ENCODE results near the gene ARHGAP25.

Gene ARHGAP25

GRCh38 chr2:68736086-68736485 is 1.5 kb downstream of the ARHGAP25 start:
- Histone ChIP-seq H3K9me3 (ENCODE audit: control insufficient read depth in 1 of 2, low read length in 2 of 2) (no peaks in the 10 kb centered on the region), H3K4me3 (ENCODE audit: low read depth in 1 of 2, low read length in 2 of 2) (peak overlapping the region in 1 of 2 donors; percentile 60), H3K27ac (ENCODE audit: low read length) (peak overlapping the region; percentile 74), H3K36me3 (ENCODE audit: control insufficient read depth in 1 of 2, insufficient read depth in 2 of 2, low read length in 2 of 2) (no peaks in the 10 kb centered on the region), H3K27me3 (ENCODE audit: low read depth, low read length) (no peaks in the 10 kb centered on the region), H3K4me1 (ENCODE audit: control insufficient read depth in 1 of 2, insufficient read depth in 2 of 2, low read length in 2 of 2) (no peaks in the 10 kb centered on the region)

GRCh38 chr2:68737711-68738110 is 3.1 kb downstream of the ARHGAP25 start:
- Histone ChIP-seq H3K4me3 (ENCODE audit: low read depth in 1 of 2, low read length in 2 of 2) (peak overlapping the region in 1 of 2 donors; percentile 17), H3K36me3 (ENCODE audit: control insufficient read depth in 1 of 2, insufficient read depth in 2 of 2, low read length in 2 of 2) (no peaks in the 10 kb centered on the region), H3K9me3 (ENCODE audit: control insufficient read depth in 1 of 2, low read length in 2 of 2) (no peaks in the 10 kb centered on the region), H3K27ac (ENCODE audit: low read length) (peak overlapping the region; percentile 22), H3K27me3 (ENCODE audit: low read depth, low read length) (no peaks in the 10 kb centered on the region), H3K4me1 (ENCODE audit: control insufficient read depth in 1 of 2, insufficient read depth in 2 of 2, low read length in 2 of 2) (no peaks in the 10 kb centered on the region)

- Histone ChIP-seq H3K9me3 (ENCODE audit: control insufficient read depth in 1 of 2, low read length in 2 of 2) (no peaks in the 10 kb centered on the region), H3K36me3 (ENCODE audit: control insufficient read depth in 1 of 2, insufficient read depth in 2 of 2, low read length in 2 of 2) (no peaks in the 10 kb centered on the region), H3K4me1 (ENCODE audit: control insufficient read depth in 1 of 2, insufficient read depth in 2 of 2, low read length in 2 of 2) (no peaks in the 10 kb centered on the region), H3K4me3 (ENCODE audit: low read depth in 1 of 2, low read length in 2 of 2) (no peak overlapping the region), H3K27ac (ENCODE audit: low read length) (no peak overlapping the region), H3K27me3 (ENCODE audit: low read depth, low read length) (no peaks in the 10 kb centered on the region)
Measured at GRCh38 chr2:68738906-68739594, 4.4 kb downstream of the ARHGAP25 start.

- H3K4me1 ChIP-seq (ENCODE audit: control insufficient read depth in 1 of 2, insufficient read depth in 2 of 2, low read length in 2 of 2), result no peaks in the 10 kb centered on the region
- no peak overlapping the region for H3K4me3 ChIP-seq (ENCODE audit: low read depth in 1 of 2, low read length in 2 of 2)
- no peaks in the 10 kb centered on the region for H3K9me3 ChIP-seq (ENCODE audit: control insufficient read depth in 1 of 2, low read length in 2 of 2)
- no peaks in the 10 kb centered on the region for H3K36me3 ChIP-seq (ENCODE audit: control insufficient read depth in 1 of 2, insufficient read depth in 2 of 2, low read length in 2 of 2)
- H3K27ac ChIP-seq (ENCODE audit: low read length), result no peak overlapping the region
- H3K27me3 ChIP-seq (ENCODE audit: low read depth, low read length), result no peaks in the 10 kb centered on the region
Measured at GRCh38 chr2:68739595-68740399, 5.2 kb downstream of the ARHGAP25 start.

GRCh38 chr2:68740400-68740914 is 5.8 kb downstream of the ARHGAP25 start:
- H3K4me3 ChIP-seq (ENCODE audit: low read depth in 1 of 2, low read length in 2 of 2), result no peak overlapping the region
- no peak overlapping the region for H3K27ac ChIP-seq (ENCODE audit: low read length)
- no peaks in the 10 kb centered on the region for H3K4me1 ChIP-seq (ENCODE audit: control insufficient read depth in 1 of 2, insufficient read depth in 2 of 2, low read length in 2 of 2)
- H3K36me3 ChIP-seq (ENCODE audit: control insufficient read depth in 1 of 2, insufficient read depth in 2 of 2, low read length in 2 of 2), result no peaks in the 10 kb centered on the region
- H3K9me3 ChIP-seq (ENCODE audit: control insufficient read depth in 1 of 2, low read length in 2 of 2), result no peaks in the 10 kb centered on the region
- H3K27me3 ChIP-seq (ENCODE audit: low read depth, low read length), result no peaks in the 10 kb centered on the region

- no peak overlapping the region for H3K4me3 ChIP-seq (ENCODE audit: low read depth in 1 of 2, low read length in 2 of 2)
- no peaks in the 10 kb centered on the region for H3K27me3 ChIP-seq (ENCODE audit: low read depth, low read length)
- H3K4me1 ChIP-seq (ENCODE audit: control insufficient read depth in 1 of 2, insufficient read depth in 2 of 2, low read length in 2 of 2), result no peaks in the 10 kb centered on the region
- H3K36me3 ChIP-seq (ENCODE audit: control insufficient read depth in 1 of 2, insufficient read depth in 2 of 2, low read length in 2 of 2), result no peaks in the 10 kb centered on the region
- no peak overlapping the region for H3K27ac ChIP-seq (ENCODE audit: low read length)
- H3K9me3 ChIP-seq (ENCODE audit: control insufficient read depth in 1 of 2, low read length in 2 of 2), result no peaks in the 10 kb centered on the region
Measured at GRCh38 chr2:68741238-68741637, 6.6 kb downstream of the ARHGAP25 start.

- Histone ChIP-seq H3K4me3 (ENCODE audit: low read depth in 1 of 2, low read length in 2 of 2) (no peak overlapping the region), H3K4me1 (ENCODE audit: control insufficient read depth in 1 of 2, insufficient read depth in 2 of 2, low read length in 2 of 2) (no peaks in the 10 kb centered on the region), H3K27ac (ENCODE audit: low read length) (no peak overlapping the region)
Measured at GRCh38 chr2:68741805-68742306, 7.2 kb downstream of the ARHGAP25 start.

GRCh38 chr2:68742626-68743415 is 8.2 kb downstream of the ARHGAP25 start:
- Histone ChIP-seq H3K36me3 (ENCODE audit: control insufficient read depth in 1 of 2, insufficient read depth in 2 of 2, low read length in 2 of 2) (no peaks in the 10 kb centered on the region), H3K27me3 (ENCODE audit: low read depth, low read length) (no peaks in the 10 kb centered on the region), H3K4me3 (ENCODE audit: low read depth in 1 of 2, low read length in 2 of 2) (no peak overlapping the region), H3K27ac (ENCODE audit: low read length) (peak overlapping the region; percentile 48), H3K9me3 (ENCODE audit: control insufficient read depth in 1 of 2, low read length in 2 of 2) (no peaks in the 10 kb centered on the region), H3K4me1 (ENCODE audit: control insufficient read depth in 1 of 2, insufficient read depth in 2 of 2, low read length in 2 of 2) (no peaks in the 10 kb centered on the region)

More at GRCh38 chr2:68741805-68742306, 7.2 kb downstream of the ARHGAP25 start:
- no peaks in the 10 kb centered on the region for H3K27me3 ChIP-seq (ENCODE audit: low read depth, low read length)
- no peaks in the 10 kb centered on the region for H3K36me3 ChIP-seq (ENCODE audit: control insufficient read depth in 1 of 2, insufficient read depth in 2 of 2, low read length in 2 of 2)
- no peaks in the 10 kb centered on the region for H3K9me3 ChIP-seq (ENCODE audit: control insufficient read depth in 1 of 2, low read length in 2 of 2)

- Histone ChIP-seq H3K4me1 (ENCODE audit: control insufficient read depth in 1 of 2, insufficient read depth in 2 of 2, low read length in 2 of 2) (no peaks in the 10 kb centered on the region), H3K27ac (ENCODE audit: low read length) (peak overlapping the region; percentile 17), H3K36me3 (ENCODE audit: control insufficient read depth in 1 of 2, insufficient read depth in 2 of 2, low read length in 2 of 2) (no peaks in the 10 kb centered on the region), H3K9me3 (ENCODE audit: control insufficient read depth in 1 of 2, low read length in 2 of 2) (no peaks in the 10 kb centered on the region), H3K27me3 (ENCODE audit: low read depth, low read length) (no peaks in the 10 kb centered on the region), H3K4me3 (ENCODE audit: low read depth in 1 of 2, low read length in 2 of 2) (no peak overlapping the region)
Measured at GRCh38 chr2:68743531-68743930, 8.9 kb downstream of the ARHGAP25 start.

GRCh38 chr2:68744366-68744912 is 9.8 kb downstream of the ARHGAP25 start:
- Histone ChIP-seq H3K27me3 (ENCODE audit: low read depth, low read length) (no peaks in the 10 kb centered on the region), H3K9me3 (ENCODE audit: control insufficient read depth in 1 of 2, low read length in 2 of 2) (no peaks in the 10 kb centered on the region), H3K4me3 (ENCODE audit: low read depth in 1 of 2, low read length in 2 of 2) (no peak overlapping the region), H3K4me1 (ENCODE audit: control insufficient read depth in 1 of 2, insufficient read depth in 2 of 2, low read length in 2 of 2) (no peaks in the 10 kb centered on the region), H3K36me3 (ENCODE audit: control insufficient read depth in 1 of 2, insufficient read depth in 2 of 2, low read length in 2 of 2) (no peaks in the 10 kb centered on the region), H3K27ac (ENCODE audit: low read length) (no peak overlapping the region)

All from muscle layer of duodenum (tissue), 2 donors.